ENCODE data around the gene MYOD1. TPM values are rescaled to one million over a fixed set of nuclear protein-coding genes. Genes with fewer than 3 reads are reported as not detected.

Gene MYOD1
- total and polyA plus RNA-seq, 12 donors = not detected

DNA sequence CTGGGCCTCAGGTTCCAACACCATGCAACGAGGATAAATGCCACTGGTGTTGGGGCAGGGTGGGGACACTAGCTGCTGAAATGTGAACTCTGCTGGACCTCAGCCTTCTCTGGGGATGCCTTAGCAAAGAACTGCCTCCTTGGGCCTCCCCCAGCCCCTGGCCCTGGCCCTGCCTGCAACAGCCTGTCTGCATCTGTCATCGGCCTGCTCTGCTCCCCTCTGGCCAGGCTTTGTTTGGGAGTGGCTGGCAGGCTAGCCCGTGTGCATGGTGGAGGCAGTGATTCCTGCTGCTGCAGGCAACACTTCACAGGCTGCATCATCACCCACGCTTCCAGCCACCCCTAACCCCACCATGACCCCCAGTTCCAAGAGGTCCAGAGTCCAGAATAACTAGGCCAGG, 11.5 kb upstream of the MYOD1 start:
- DNase-seq = no peak
- H3K36me3 ChIP-seq (replicated peaks in 1 of 2) = no peaks in the 10 kb centered on the region
- no peak overlapping the region for H3K4me3 ChIP-seq
- H3K27me3 ChIP-seq = peaks cover 6% of the 10 kb centered on the region
- no peaks in the 10 kb centered on the region for H3K4me1 ChIP-seq (replicated peaks in 1 of 2)
- WGBS, 4 donors = 40 to 74% (median 62%) methylated on average over 2 to 4 of the region's 4 CpGs
- intact Hi-C loops (cut with DNase I) = no loop called here
- no peaks in the 10 kb centered on the region for H3K9me3 ChIP-seq (replicated peaks in 1 of 3)
- no peak for TF ChIP-seq POLR2A (IDR thresholded peaks at IDR 0.05)
- TF ChIP-seq, protein P1, sequence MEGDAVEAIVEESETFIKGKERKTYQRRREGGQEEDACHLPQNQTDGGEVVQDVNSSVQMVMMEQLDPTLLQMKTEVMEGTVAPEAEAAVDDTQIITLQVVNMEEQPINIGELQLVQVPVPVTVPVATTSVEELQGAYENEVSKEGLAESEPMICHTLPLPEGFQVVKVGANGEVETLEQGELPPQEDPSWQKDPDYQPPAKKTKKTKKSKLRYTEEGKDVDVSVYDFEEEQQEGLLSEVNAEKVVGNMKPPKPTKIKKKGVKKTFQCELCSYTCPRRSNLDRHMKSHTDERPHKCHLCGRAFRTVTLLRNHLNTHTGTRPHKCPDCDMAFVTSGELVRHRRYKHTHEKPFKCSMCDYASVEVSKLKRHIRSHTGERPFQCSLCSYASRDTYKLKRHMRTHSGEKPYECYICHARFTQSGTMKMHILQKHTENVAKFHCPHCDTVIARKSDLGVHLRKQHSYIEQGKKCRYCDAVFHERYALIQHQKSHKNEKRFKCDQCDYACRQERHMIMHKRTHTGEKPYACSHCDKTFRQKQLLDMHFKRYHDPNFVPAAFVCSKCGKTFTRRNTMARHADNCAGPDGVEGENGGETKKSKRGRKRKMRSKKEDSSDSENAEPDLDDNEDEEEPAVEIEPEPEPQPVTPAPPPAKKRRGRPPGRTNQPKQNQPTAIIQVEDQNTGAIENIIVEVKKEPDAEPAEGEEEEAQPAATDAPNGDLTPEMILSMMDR (IDR thresholded peaks at IDR 0.05) = no peak
- no peak overlapping the region for H3K27ac ChIP-seq

DNA sequence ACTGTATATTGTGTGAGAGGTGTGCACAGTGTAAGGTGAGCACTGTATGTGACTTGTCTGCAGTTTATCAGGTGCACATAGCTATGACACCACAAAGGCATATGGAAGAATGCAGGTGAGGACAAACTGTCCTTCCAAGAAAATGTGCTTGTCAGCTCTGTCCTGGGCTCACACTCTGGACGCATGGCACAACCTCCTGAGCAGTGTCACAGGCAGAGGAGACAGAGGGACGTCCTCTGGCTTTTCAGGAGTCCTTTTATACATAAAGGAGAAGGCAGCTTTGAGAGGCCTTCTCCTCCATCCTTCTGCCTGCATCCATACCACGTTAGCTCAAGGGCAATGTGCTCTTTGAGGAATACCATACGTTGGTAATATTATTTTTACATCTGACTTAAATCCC, 7.5 kb upstream of the MYOD1 start:
- no peaks in the 10 kb centered on the region for H3K4me1 ChIP-seq (replicated peaks in 1 of 2)
- no peak for DNase-seq
- TF ChIP-seq, protein P1 (IDR thresholded peaks at IDR 0.05) = no peak
- TF ChIP-seq POLR2A (IDR thresholded peaks at IDR 0.05) = no peak
- WGBS, 4 donors = 16 to 26% (median 20%) methylated on average over 4 of the region's 4 CpGs
- no peak overlapping the region for H3K27ac ChIP-seq
- no peaks in the 10 kb centered on the region for H3K36me3 ChIP-seq (replicated peaks in 1 of 2)
- peaks cover 15% of the 10 kb centered on the region for H3K27me3 ChIP-seq
- H3K4me3 ChIP-seq = no peak overlapping the region
- no peaks in the 10 kb centered on the region for H3K9me3 ChIP-seq (replicated peaks in 1 of 3)
- intact Hi-C loops (cut with DNase I) = loop anchor here in 1 of 2 donors (10.0 kb wide), 1 partner anchor 117 kb away; no protein-coding TSS in a partner anchor

DNA sequence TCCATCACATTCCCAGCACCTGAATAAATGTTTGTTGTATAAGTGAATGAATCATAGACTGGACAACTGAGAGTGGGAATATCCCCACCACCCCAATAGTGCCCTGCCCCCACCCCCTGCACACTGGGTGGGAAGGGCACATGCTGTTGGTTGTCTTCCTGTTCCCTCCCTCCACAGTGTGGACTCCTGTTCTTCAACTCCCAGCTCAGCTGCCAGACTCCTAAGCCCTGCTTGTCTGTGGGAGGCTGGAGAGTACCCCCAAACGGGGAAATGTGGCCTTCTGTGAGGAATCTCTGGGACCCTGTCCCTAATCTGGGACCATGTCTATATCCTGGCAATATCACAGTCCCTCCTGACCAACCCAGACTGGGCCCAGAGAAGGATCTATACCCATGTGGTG, 5.5 kb upstream of the MYOD1 start:
- no peak for TF ChIP-seq POLR2A (IDR thresholded peaks at IDR 0.05)
- TF ChIP-seq, protein P1 (IDR thresholded peaks at IDR 0.05) = no peak
- H3K4me3 ChIP-seq = no peak overlapping the region
- H3K27ac ChIP-seq = no peak overlapping the region
- no peaks in the 10 kb centered on the region for H3K36me3 ChIP-seq (replicated peaks in 1 of 2)
- intact Hi-C loops (cut with DNase I) = loop anchor here in 1 of 2 donors (10.0 kb wide), 1 partner anchor 119 kb away; no protein-coding TSS in a partner anchor
- H3K4me1 ChIP-seq (replicated peaks in 1 of 2) = no peaks in the 10 kb centered on the region
- no peak for DNase-seq
- no peaks in the 10 kb centered on the region for H3K9me3 ChIP-seq (replicated peaks in 1 of 3)
- 0 to 16% methylated on average over 1 of the region's 1 CpG; no CpG with 5 or more reads in 2 of the 4 donors for WGBS, 4 donors
- peaks cover 21% of the 10 kb centered on the region for H3K27me3 ChIP-seq

DNA sequence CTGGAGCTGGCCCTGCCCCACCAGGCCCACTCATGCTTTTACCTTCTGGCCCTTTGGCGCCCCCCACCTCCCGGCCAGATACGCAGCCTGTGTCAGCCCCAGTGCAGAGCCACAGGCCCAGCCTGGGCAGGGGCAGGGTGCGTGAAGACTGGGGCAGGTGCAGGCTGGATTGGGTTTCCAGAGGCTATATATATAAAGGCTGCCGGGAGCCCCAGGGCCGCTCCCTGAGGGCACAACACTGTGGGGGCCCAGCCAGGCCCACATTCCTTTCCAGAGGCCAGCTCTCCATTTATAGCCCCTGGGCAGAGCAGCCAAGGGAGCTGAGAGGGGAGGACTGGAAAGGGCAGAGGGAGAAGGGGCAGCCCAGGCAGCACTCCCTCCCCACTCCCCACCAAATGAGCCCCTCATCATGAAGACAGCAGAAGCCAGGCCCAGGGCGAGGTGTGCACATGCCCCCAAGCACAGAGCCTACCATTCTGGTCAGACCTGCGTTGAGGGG, 5.0 kb upstream of the MYOD1 start:
- no peak for TF ChIP-seq POLR2A (IDR thresholded peaks at IDR 0.05)
- TF ChIP-seq, protein P1 (IDR thresholded peaks at IDR 0.05) = no peak
- 40 to 60% (median 55%) methylated on average over 4 to 8 of the region's 8 CpGs; no CpG with 5 or more reads in 1 of the 4 donors for WGBS, 4 donors
- no peak for DNase-seq
- H3K27me3 ChIP-seq = peaks cover 26% of the 10 kb centered on the region
- H3K4me1 ChIP-seq (replicated peaks in 1 of 2) = no peaks in the 10 kb centered on the region
- H3K36me3 ChIP-seq (replicated peaks in 1 of 2) = no peaks in the 10 kb centered on the region
- intact Hi-C loops (cut with DNase I) = loop anchor here in 1 of 2 donors (10.0 kb wide), 1 partner anchor 120 kb away; no protein-coding TSS in a partner anchor
- no peak overlapping the region for H3K27ac ChIP-seq
- H3K4me3 ChIP-seq = no peak overlapping the region
- H3K9me3 ChIP-seq (replicated peaks in 1 of 3) = no peaks in the 10 kb centered on the region

Data from adrenal gland (tissue), 12 donors.